SK-N-SH treated with all-trans-retinoic acid at 6 μM for 48 hours (cell line): ENCODE data around the gene UBE4B.

Source experiments
- CREB5 ChIP-seq: fragments of 250-450 bp; sonication (Bioruptor Pico); IDR thresholded peaks from 2 replicates; pipeline ENCODE4 v1.5.1; 2020; ENCODE audit warnings: low read depth, mild to moderate bottlenecking, moderate library complexity
- ISL1 ChIP-seq: fragments of 250-450 bp; sonication (Bioruptor Pico); IDR thresholded peaks from 2 replicates; pipeline ENCODE4 v2.1.2; 2022; ENCODE audit warnings: mild to moderate bottlenecking, moderate library complexity
- PPARA ChIP-seq: fragments of 250-450 bp; sonication (Bioruptor Pico); IDR thresholded peaks from 2 replicates; pipeline ENCODE4 v1.5.0; 2020; ENCODE audit warnings: mild to moderate bottlenecking, borderline replicate concordance
- TSHZ2 ChIP-seq: fragments of 250-450 bp; sonication (Bioruptor Pico); IDR thresholded peaks from 2 replicates; pipeline ENCODE4 v1.5.0; 2020; ENCODE audit warnings: mild to moderate bottlenecking, moderate library complexity
- ZFP3 ChIP-seq: fragments of 250-450 bp; sonication (Bioruptor Pico); IDR thresholded peaks from 2 replicates; pipeline ENCODE4 v1.5.0; 2020; ENCODE audit warnings: mild to moderate bottlenecking, moderate library complexity

- no peak for TF ChIP-seq CREB5 (CRISPR knock-in tag)
- TF ChIP-seq TSHZ2 (CRISPR knock-in tag): no peak
- no peak for TF ChIP-seq ZFP3 (CRISPR knock-in tag)
- TF ChIP-seq PPARA (CRISPR knock-in tag): no peak
- no peak for TF ChIP-seq ISL1 (CRISPR knock-in tag)
Measured at GRCh38 chr1:10082785-10083479, 50.2 kb downstream of the UBE4B start.
